GM19351 (cell line): Measurements from ENCODE around the gene CA5B.
"Not testable (repeated sequence)": the region's sequence is repeated elsewhere in the genome, so short reads cannot be mapped to it uniquely, and the experiment has no call there.

Experiments used
- ATAC-seq: cut with Tn5 transposase; IDR thresholded peaks from one replicate; pipeline ENCODE4 v1.9.1; 2021; ENCODE audit warnings: mild to moderate bottlenecking, moderate library complexity; ENCODE audit not compliant: unreplicated experiment

Gene CA5B

GRCh38 chrX:15812192-15812938, 74.3 kb downstream of the CA5B start:
- ATAC-seq = no peak

- ATAC-seq = no peak
These were observed 75.3 kb downstream of the CA5B start for GRCh38 chrX:15813416-15813815.

- ATAC-seq = no peak
These were observed 76.8 kb downstream of the CA5B start for GRCh38 chrX:15814771-15815365.

- ATAC-seq = peak; percentile 96
These were observed 77.8 kb downstream of the CA5B start for GRCh38 chrX:15815779-15816437.

GRCh38 chrX:15816438-15816809, 78.4 kb downstream of the CA5B start:
- ATAC-seq = no peak

GRCh38 chrX:15816886-15817285, 78.8 kb downstream of the CA5B start:
- peak; percentile 55 for ATAC-seq

- ATAC-seq = no peak
These were observed 82.3 kb downstream of the CA5B start for GRCh38 chrX:15820106-15821073.

- no peak for ATAC-seq
These were observed 84.9 kb downstream of the CA5B start for GRCh38 chrX:15822922-15823321.

GRCh38 chrX:15825936-15826335, 87.9 kb downstream of the CA5B start:
- no peak for ATAC-seq

- ATAC-seq = no peak
These were observed 91.1 kb downstream of the CA5B start for GRCh38 chrX:15829217-15829616.

GRCh38 chrX:15831347-15831746, 93.3 kb downstream of the CA5B start:
- not testable (repeated sequence) for ATAC-seq

- no peak for ATAC-seq
These were observed 96.0 kb downstream of the CA5B start for GRCh38 chrX:15834053-15834452.

- ATAC-seq = no peak
These were observed 96.9 kb downstream of the CA5B start for GRCh38 chrX:15834827-15835595.
